Urothelium cell line (cell line): ENCODE data around the gene TDRD15.
"Not testable (repeated sequence)": the region's sequence is repeated elsewhere in the genome, so short reads cannot be mapped to it uniquely, and the experiment has no call there.

Experiments used
- DNase-seq: peaks from one replicate; pipeline ENCODE4 v3.0.0; 2011; ENCODE audit warnings: low spot score, mixed read lengths
- FAIRE-seq: peaks from 2 replicates; lab custom pipeline; 2011; peaks lifted over from hg19 to GRCh38; lab: Jason Lieb, UNC

The TDRD15 gene

DNA sequence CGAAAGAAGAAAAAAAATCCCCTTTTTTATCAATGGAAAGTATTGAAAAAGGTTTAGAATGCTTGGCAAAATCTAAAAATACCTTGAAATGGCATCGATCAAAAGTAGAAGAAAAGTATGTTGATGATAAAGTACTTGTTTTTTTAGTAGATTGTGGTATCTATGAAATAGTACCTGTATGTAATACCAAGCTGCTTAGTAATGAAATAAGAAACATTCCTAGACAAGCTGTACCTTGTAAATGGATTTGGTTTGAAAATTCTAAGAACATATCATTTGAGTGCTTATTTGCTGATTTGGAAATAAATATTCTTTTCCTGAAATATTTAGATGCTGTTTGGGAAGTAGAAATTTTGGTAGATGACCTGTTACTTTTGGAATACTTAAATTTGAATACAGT is 18.4 kb downstream of the TDRD15 start:
- no peak for DNase-seq
- FAIRE-seq: no peak

- DNase-seq: no peak
- FAIRE-seq: no peak
Observed at GRCh38 chr2:21146638-21147037, 22.9 kb downstream of the TDRD15 start.

DNA sequence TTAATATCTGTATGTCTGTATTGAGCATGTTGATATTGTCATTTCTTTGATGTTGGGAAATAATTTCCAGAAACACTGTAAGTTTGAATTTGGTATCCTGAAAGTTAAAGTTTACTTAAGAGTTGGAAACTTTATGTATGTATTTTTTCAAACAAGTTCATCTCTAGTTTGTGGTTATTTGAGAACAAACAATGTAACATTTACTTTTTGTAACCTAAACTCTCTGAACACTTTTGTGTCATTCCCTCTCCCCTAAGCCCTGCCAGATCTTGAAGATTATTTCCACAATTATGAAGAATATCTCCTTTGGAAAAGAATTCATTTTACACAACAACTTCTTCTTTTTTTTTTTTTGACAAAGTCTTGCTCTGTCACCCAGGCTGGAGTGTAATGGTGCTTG is 24.9 kb downstream of the TDRD15 start:
- FAIRE-seq (no peak), DNase-seq (no peak)

GRCh38 chr2:21151234-21151633 is 27.5 kb downstream of the TDRD15 start:
- not testable (repeated sequence) for FAIRE-seq, DNase-seq

DNA sequence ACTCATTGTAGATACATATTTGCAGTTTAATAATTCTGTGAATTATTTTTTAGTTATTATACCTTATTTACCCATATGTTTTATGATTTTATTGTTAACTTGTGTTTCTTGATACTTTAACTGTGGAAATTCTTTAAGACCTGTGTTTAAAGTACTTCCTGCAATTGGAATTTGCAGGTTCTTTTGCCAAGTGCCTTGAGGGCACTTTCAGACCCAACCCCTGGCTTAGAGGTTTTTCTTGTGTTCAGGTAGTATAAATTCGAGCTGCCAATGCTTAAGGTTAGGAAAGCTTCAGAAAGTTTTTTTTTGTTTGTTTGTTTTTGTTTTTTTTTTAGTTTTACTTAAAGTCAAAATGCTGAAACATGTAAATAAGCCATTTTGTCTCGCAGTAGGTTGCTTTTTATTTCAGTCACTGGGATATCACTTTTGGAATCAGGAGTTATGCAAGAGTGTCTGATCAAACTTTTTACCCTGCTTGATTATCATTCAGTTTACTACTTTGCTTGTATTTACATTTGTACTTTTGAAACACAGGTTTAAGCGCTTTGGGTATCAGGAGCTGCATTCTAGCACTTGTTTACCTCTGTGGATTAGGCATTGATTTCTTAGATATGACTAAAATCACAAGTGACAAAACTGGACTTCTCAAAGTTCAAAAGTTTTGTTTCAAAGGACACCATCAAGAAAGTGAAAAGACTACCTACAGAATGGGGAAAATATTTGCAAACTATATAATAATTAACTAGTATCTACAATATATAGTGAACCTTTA is 31.8 kb downstream of the TDRD15 start:
- FAIRE-seq (no peak), DNase-seq (no peak)

DNA sequence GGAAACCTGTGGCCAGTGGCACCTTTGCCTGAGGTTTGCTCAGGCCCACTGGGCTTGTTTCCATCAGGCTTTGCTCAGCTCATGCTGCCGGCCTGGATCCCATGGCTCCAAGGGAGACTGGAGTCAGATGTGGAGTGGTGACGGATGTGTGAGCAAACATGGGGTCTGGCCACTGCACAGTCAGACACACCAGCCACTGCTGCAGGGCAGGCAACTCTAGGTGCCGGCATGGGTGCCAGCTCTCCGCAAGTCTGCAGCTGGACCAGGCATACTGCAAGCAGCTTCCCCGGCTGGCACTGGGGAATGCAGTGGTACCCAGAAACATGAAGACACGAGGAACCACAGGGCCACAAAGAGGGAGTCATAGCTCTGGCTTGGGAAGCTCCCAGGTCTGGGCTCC is 37.4 kb downstream of the TDRD15 start:
- DNase-seq (no peak), FAIRE-seq (no peak)

DNA sequence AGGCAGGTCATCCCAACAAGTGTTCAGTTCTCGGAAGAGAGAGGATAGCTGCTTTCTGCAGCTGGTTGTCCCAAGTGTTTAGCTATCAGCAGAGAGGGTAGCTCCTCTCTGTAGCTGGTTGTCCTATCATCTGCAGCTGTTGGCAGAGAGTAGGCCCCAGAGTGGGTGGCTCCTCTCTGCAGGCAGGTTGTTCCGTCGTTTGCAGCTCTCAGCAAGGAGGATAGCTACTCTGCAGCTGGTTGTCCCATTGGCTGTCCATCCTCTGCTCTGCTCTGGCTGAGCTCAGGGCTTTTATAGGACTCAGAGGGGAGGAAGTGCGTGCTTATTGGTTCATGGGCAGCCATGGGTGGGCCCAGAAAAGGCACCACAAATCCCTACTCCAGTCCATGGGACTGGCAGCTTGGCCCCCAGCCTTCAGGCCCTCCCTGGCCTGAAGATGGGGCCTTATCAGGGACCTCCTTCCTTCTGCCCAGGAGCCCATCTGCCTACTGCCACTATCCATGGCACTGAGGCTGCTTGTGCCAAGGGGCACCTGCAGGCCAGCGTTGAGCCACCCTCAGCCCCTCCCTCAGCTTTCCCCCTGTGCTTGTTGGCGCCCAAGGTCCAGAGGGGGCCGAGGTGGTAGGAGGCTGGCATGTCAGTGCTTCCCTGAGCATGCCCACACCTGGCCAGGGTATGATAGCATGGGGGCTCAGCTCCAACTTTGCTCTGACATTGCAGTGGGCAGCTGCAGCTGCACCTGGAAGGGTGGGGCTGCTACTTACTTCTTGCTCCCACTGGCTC is 38.3 kb downstream of the TDRD15 start:
- FAIRE-seq (no peak), DNase-seq (no peak)

GRCh38 chr2:21162615-21162878 is 38.8 kb downstream of the TDRD15 start:
- DNase-seq (no peak), FAIRE-seq (no peak)

DNA sequence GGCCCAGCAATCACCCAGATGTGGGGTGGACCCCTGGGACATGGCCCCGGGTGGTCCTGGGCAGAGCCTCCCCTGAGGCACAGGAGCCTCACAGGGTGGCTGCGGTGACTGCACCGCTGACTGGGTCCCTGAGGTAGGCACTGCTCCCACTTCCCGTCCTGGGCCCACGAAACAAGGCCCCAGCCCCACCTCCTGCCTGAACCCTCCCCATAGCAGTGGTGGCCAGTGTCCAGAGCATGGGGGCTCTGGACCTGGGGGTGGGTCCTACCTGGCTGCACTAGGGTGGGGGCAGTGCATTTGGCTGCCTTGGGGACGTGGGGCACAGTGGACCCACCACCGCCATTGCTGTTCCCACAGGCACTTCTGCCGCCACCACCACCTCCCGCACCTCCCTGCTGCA is 39.4 kb downstream of the TDRD15 start:
- no peak for FAIRE-seq
- DNase-seq: no peak

- FAIRE-seq (no peak), DNase-seq (no peak)
Observed at GRCh38 chr2:21165350-21165749, 41.6 kb downstream of the TDRD15 start.

DNA sequence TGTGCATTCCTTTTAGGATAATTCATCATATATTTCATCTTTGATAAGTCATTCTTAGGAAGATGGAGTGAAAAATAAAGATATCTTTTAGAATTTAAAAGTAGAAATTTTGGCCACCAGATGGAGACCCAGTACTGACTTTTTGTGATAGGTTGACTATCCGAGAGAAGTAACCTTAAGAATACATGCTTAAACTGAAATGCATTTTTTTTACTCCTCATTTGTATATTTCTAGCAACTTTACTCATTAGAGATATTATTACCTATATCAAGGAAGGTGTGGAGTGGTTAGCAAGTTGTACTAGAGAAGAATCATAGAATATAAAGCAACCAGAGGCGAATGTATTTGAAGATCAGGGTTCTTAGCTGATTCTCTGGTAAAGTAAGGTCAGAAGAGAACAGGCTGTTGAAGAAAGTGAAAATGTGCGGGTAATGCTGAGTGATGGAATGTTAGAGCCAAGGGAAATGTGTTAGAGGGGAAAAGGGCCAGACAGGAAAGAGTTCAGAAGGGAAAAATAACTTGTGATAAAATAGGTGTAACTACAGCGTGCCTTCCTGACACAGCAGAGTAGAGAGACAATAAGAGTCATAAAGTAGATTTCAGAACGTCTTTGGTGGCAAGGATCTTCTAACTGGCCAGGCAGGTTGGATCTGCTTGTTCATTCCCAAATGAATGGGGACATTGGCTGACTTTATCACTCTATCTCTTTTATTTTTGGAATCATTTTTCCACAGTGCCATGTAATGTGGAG is 52.3 kb downstream of the TDRD15 start:
- DNase-seq: peak; percentile 17
- FAIRE-seq: no peak

DNA sequence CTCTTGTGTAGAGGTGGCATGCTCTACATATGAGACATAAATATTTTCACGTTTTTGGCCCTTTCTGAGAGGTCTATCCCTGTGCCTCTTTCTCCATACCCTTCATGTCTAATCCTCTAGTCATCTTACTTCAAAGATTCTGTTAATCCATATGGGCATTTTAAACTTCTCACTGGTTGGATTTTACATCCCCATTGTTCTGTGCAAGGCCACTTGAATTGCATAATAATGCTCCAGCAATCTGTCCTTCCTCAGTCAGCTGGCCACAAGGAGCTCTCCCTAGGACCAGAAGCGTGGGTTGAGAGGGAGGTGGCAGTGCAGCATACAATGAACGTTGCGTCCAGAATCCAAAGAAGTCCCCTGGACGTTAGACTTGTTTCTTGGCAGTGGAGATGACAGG is 58.2 kb downstream of the TDRD15 start:
- FAIRE-seq: no peak

GRCh38 chr2:21183306-21183705 is 59.5 kb downstream of the TDRD15 start:
- no peak for FAIRE-seq
- DNase-seq: no peak

More for the DNA sequence above, 58.2 kb downstream of the TDRD15 start:
- DNase-seq: no peak

GRCh38 chr2:21183726-21184125 is 60.0 kb downstream of the TDRD15 start:
- FAIRE-seq: no peak

DNA sequence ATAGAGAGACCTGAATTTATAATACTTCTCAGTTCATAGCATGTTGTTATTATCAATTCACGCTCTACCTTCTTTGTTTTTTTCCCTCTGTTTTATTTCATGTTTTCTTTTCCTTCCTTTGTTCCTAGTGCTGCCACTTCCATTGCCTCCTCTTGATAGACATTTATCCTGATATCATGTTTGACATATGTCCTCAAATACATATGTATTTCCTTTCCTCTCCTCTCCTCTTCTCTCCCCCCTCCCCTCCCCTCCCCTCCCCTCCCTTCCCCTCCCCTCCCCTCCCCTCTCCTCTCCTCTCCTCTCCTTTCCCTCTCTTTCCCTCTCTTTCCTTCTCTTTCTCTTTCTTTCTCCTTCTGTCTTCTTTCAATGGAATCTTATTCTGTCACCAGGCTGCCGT is 67.8 kb downstream of the TDRD15 start:
- no peak for DNase-seq
- FAIRE-seq: no peak

More at GRCh38 chr2:21183726-21184125, 60.0 kb downstream of the TDRD15 start:
- DNase-seq: no peak
